ENCODE data around the gene DYNLT1. TPM values are rescaled to one million over a fixed set of nuclear protein-coding genes. Genes with fewer than 3 reads are reported as not detected.
"Not testable (repeated sequence)": the region's sequence is repeated elsewhere in the genome, so short reads cannot be mapped to it uniquely, and the experiment has no call there.

Gene DYNLT1
- total RNA-seq, 1 experiment from 2014 or later: 105 TPM

DNA sequence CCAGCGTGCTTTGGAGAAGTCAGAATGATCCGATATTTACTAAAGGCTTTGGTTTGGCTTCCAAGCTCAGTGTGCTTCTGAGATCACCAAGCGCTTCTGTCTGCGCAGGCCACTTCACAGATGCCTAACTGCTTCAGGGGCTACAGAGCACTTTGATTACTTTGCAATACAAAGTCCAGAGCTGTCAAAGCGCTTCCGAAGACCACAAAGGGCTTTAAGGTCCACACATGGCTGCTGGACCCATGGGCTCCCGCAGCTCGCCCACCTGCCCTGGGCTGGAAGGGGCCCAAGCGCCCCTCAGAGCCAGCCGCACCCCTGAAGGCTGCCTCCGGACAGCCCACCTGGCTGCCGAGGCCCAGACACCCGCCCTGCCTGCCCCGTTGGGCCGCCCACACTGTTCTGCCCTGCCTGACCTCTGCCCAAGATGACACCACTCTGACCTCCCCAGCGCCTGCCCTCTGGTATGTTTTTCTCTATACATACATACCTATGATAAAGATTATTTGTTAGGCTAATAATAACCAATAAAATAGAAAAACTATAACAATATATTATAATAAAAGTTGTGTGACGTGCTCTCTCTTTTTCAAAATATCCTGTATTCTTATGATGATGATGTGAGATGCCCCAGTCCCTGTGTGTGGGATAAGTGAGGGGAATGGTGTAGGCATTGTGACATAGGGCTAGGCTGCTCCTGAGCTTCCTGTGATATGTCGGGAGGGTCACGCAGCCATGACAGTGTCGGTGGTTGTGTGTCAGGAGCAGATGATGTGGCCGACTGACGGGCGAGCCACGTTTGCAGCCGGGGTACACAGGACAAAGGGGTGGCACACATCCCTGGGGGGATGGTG lies 22.6 kb downstream of the DYNLT1 start:
- no peak overlapping the region for H3K27ac ChIP-seq
- CTCF ChIA-PET: no interaction called here
- no TSS peak for BruUV-seq (replicated peaks)
- H3F3A ChIP-seq (ENCODE audit: insufficient read depth, low read depth): no peaks in the 10 kb centered on the region
- DNase-seq: no peak
- intact Hi-C loops (cut with micrococcal nuclease; ENCODE audit: unreplicated experiment): no loop called here
- no peaks in the 10 kb centered on the region for H3K4me1 ChIP-seq (replicated peaks; ENCODE audit: insufficient read depth)
- no peak overlapping the region for H3K4me3 ChIP-seq
- POLR2A ChIA-PET (ENCODE audit: unreplicated experiment): no interaction called here
- no peaks in the 10 kb centered on the region for H4K20me1 ChIP-seq (ENCODE audit: insufficient read depth)
- no peaks in the 10 kb centered on the region for H3K9me3 ChIP-seq (ENCODE audit: insufficient read depth, low read depth)
- TF ChIP-seq, protein P1, sequence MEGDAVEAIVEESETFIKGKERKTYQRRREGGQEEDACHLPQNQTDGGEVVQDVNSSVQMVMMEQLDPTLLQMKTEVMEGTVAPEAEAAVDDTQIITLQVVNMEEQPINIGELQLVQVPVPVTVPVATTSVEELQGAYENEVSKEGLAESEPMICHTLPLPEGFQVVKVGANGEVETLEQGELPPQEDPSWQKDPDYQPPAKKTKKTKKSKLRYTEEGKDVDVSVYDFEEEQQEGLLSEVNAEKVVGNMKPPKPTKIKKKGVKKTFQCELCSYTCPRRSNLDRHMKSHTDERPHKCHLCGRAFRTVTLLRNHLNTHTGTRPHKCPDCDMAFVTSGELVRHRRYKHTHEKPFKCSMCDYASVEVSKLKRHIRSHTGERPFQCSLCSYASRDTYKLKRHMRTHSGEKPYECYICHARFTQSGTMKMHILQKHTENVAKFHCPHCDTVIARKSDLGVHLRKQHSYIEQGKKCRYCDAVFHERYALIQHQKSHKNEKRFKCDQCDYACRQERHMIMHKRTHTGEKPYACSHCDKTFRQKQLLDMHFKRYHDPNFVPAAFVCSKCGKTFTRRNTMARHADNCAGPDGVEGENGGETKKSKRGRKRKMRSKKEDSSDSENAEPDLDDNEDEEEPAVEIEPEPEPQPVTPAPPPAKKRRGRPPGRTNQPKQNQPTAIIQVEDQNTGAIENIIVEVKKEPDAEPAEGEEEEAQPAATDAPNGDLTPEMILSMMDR (conservative IDR thresholded peaks at IDR 0.05): no peak
- no peak for TF ChIP-seq EZH2 (IDR thresholded peaks at IDR 0.05; ENCODE audit: low read depth)
- H3K36me3 ChIP-seq (ENCODE audit: low read depth): no peaks in the 10 kb centered on the region
- H3K27me3 ChIP-seq (ENCODE audit: insufficient read depth, low read depth): no peaks in the 10 kb centered on the region
- H3K9me2 ChIP-seq (ENCODE audit: insufficient read depth): no peaks in the 10 kb centered on the region
- no peak overlapping the region for H2AFZ ChIP-seq
- no peaks in the 10 kb centered on the region for H3K79me2 ChIP-seq (ENCODE audit: low read depth)
- H3K4me2 ChIP-seq: no peak overlapping the region

DNA sequence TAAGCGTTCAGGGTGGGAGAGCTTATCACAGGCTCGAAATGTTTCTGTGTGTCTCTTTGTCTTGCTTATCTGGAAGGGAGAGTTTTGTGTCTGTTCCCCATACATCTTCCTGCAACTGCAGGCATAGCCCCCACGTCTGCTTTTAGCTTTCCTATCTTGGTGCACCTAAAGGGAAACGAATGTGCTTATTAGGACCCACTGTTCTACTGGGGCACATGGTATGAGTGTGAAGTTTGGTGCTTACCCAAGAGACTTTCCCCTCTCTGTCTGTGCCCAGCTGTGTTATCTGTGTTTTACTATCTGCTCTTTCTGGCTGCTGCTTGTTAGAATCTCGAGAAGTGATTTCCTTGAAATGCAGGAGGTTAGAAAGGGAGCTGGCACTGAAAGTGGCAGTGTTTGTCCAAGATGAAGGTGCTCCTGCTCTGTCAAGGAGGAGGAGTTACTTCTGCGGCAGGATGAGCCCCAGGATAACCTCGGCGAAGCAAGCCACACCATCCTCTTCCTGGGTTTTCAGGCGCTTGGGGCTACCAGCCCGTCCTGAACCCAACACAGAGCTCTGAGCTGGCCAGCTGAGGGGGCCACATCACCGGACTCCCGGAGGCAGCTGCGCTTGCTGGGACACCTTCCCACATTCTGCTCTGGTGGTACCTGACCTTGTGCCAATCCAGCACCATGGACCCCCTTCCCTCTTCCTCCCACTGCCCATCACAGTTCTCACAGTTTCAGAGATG lies 23.4 kb downstream of the DYNLT1 start:
- ChIA-PET POLR2A (ENCODE audit: unreplicated experiment) (no interaction called here), CTCF (interaction anchor here (0.6 kb wide), 1 partner anchor 392 kb away, joined by 6 read pairs; no protein-coding TSS in a partner anchor)
- no peak for TF ChIP-seq EZH2 (IDR thresholded peaks at IDR 0.05; ENCODE audit: low read depth)
- TF ChIP-seq, protein P1 (conservative IDR thresholded peaks at IDR 0.05): no peak
- H3K36me3 ChIP-seq (ENCODE audit: low read depth): no peaks in the 10 kb centered on the region
- H3K4me2 ChIP-seq: no peak overlapping the region
- no peaks in the 10 kb centered on the region for H3F3A ChIP-seq (ENCODE audit: insufficient read depth, low read depth)
- H3K4me1 ChIP-seq (replicated peaks; ENCODE audit: insufficient read depth): no peaks in the 10 kb centered on the region
- no peaks in the 10 kb centered on the region for H4K20me1 ChIP-seq (ENCODE audit: insufficient read depth)
- H3K9me2 ChIP-seq (ENCODE audit: insufficient read depth): no peaks in the 10 kb centered on the region
- no peaks in the 10 kb centered on the region for H3K27me3 ChIP-seq (ENCODE audit: insufficient read depth, low read depth)
- H3K79me2 ChIP-seq (ENCODE audit: low read depth): no peaks in the 10 kb centered on the region
- DNase-seq: no peak
- intact Hi-C loops (cut with micrococcal nuclease; ENCODE audit: unreplicated experiment): no loop called here
- H3K27ac ChIP-seq: no peak overlapping the region
- H3K9me3 ChIP-seq (ENCODE audit: insufficient read depth, low read depth): no peaks in the 10 kb centered on the region
- no TSS peak for BruUV-seq (replicated peaks)
- no peak overlapping the region for H3K4me3 ChIP-seq
- no peak overlapping the region for H2AFZ ChIP-seq

DNA sequence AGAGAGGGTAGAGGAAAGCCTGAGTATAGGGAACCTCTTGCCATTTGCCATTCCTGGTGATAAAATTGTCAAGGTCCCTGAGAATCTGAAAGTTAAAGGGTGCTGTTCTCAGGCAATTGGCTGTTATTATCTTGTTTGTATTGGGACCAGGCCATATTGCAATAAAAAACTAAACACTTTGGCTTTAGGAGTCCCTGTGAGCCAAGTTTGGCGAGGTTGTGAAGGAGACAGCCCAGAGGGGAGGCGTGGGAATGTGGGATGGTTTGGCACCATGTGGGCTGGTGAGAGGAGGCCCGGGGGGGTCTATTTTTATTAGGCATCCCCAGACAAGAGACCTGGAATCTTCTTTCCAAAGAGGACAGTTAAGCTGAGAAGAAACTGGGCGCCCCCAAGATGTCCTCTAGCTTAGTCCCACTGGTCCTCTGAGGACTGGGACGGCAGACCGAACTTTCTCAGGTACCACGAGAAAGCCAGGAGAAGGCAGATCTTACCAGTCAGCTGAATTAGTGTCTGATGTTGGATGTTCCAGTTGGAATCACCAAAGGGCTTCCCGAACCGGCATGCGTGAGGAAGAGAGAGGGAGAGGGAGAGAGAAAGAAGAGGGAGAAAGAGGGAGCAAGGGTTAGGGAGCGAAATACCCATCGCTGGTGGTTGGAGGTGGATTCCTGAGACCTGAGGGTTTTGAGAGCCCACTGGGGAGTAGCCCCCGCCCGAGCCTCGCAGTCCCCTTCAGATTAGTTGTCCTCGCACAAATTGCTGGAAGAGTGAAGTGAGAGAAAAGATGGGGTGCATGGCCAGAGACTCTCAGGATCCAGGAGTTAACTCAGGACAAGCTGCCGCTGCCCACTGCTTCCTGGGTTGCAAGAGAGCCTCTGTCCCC lies 24.4 kb downstream of the DYNLT1 start:
- CTCF ChIA-PET: no interaction called here
- POLR2A ChIA-PET (ENCODE audit: unreplicated experiment): interaction anchor here (0.6 kb wide), 1 partner anchor 406 kb away, joined by 3 read pairs; no protein-coding TSS in a partner anchor
- H3K4me3 ChIP-seq: no peak overlapping the region
- no peaks in the 10 kb centered on the region; the same call in 1 of the 2 replicates for H4K20me1 ChIP-seq (ENCODE audit: insufficient read depth)
- H3K27me3 ChIP-seq (ENCODE audit: insufficient read depth, low read depth): no peaks in the 10 kb centered on the region
- BruUV-seq (replicated peaks): no TSS peak
- no peaks in the 10 kb centered on the region for H3K9me2 ChIP-seq (ENCODE audit: insufficient read depth)
- H2AFZ ChIP-seq: no peak overlapping the region
- H3K9me3 ChIP-seq (ENCODE audit: insufficient read depth, low read depth): no peaks in the 10 kb centered on the region
- H3K4me1 ChIP-seq (replicated peaks; ENCODE audit: insufficient read depth): no peaks in the 10 kb centered on the region
- no peaks in the 10 kb centered on the region for H3F3A ChIP-seq (ENCODE audit: insufficient read depth, low read depth)
- intact Hi-C loops (cut with micrococcal nuclease; ENCODE audit: unreplicated experiment): no loop called here
- DNase-seq: no peak
- 0 out of 2 replicates have a peak, but pooled peaks cover under 1% of the 10 kb centered on the region for H3K36me3 ChIP-seq (ENCODE audit: low read depth)
- H3K79me2 ChIP-seq (ENCODE audit: low read depth): no peaks in the 10 kb centered on the region
- no peak overlapping the region for H3K27ac ChIP-seq
- no peak for TF ChIP-seq EZH2 (IDR thresholded peaks at IDR 0.05; ENCODE audit: low read depth)
- TF ChIP-seq, protein P1 (conservative IDR thresholded peaks at IDR 0.05): no peak
- H3K4me2 ChIP-seq: no peak overlapping the region

DNA sequence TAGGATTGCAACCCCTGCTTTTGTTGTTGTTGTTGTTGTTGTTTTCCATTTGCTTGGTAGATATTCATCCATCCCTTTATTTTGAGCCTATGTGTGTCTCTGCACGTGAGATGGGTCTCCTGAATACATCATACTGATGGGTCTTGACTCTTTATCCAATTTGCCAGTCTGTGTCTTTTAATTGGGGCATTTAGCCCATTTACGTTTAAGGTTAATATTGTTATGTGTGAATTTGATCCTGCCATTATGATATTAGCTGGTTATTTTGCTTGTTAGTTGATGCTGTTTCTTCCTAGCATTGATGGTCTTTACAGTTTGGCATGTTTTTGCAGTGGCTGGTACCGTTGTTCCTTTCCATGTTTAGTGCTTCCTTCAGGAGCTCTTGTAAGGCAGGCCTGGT lies 26.3 kb downstream of the DYNLT1 start:
- CTCF ChIA-PET; BruUV-seq (replicated peaks); H3K27me3 ChIP-seq (ENCODE audit: insufficient read depth, low read depth); H4K20me1 ChIP-seq (ENCODE audit: insufficient read depth); H3K9me3 ChIP-seq (ENCODE audit: insufficient read depth, low read depth); H3K36me3 ChIP-seq (ENCODE audit: low read depth); POLR2A ChIA-PET (ENCODE audit: unreplicated experiment); H3K4me2 ChIP-seq; H3K27ac ChIP-seq; DNase-seq; H3K9me2 ChIP-seq (ENCODE audit: insufficient read depth); H2AFZ ChIP-seq; intact Hi-C loops (cut with micrococcal nuclease; ENCODE audit: unreplicated experiment); H3K4me3 ChIP-seq; H3K4me1 ChIP-seq (replicated peaks; ENCODE audit: insufficient read depth); H3F3A ChIP-seq (ENCODE audit: insufficient read depth, low read depth); H3K79me2 ChIP-seq (ENCODE audit: low read depth): not testable (repeated sequence)

Data from PC-9 (cell line).